Esophagus (tissue), 2 donors: ENCODE data around the gene XXYLT1. TPM values are rescaled to one million over a fixed set of nuclear protein-coding genes. Genes with fewer than 3 reads are reported as not detected.
"Not testable (repeated sequence)": the region's sequence is repeated elsewhere in the genome, so short reads cannot be mapped to it uniquely, and the experiment has no call there.

Experiments used
- H3K27ac ChIP-seq, 2 donors: one replicate each; pipeline ENCODE4 v1.5.1; 2013; ENCODE audit warnings: low read depth in 2 of 2, mild to moderate bottlenecking in 2 of 2, inconsistent platforms in 1 of 2, low read length in 1 of 2, moderate library complexity in 1 of 2
- H3K27me3 ChIP-seq, 2 donors: one replicate each; pipeline ENCODE4 v1.6.1; 2013; ENCODE audit warnings: low read length in 2 of 2, control low read depth in 1 of 2, mild to moderate bottlenecking in 1 of 2; ENCODE audit not compliant: insufficient read depth in 2 of 2, control insufficient read depth in 1 of 2
- H3K36me3 ChIP-seq, 2 donors: one replicate each; pipeline ENCODE4 v1.6.1; 2013; ENCODE audit warnings: low read length in 1 of 2; ENCODE audit not compliant: control insufficient read depth in 2 of 2, insufficient read depth in 2 of 2
- H3K4me1 ChIP-seq, 2 donors: one replicate each; pipeline ENCODE4 v1.6.1; 2013; ENCODE audit warnings: low read length in 1 of 2; ENCODE audit not compliant: control insufficient read depth in 2 of 2, insufficient read depth in 2 of 2
- H3K4me3 ChIP-seq, 2 donors: one replicate each; pipeline ENCODE4 v1.5.1; 2013; ENCODE audit warnings: low read length in 2 of 2, mild to moderate bottlenecking in 2 of 2, low read depth in 1 of 2, moderate library complexity in 1 of 2
- H3K9me3 ChIP-seq, 2 donors: one replicate each; pipeline ENCODE4 v1.6.1; 2013; ENCODE audit warnings: mild to moderate bottlenecking in 2 of 2, low read depth in 1 of 2, low read length in 1 of 2, moderate library complexity in 1 of 2; ENCODE audit not compliant: control insufficient read depth in 2 of 2, insufficient read depth in 1 of 2
- WGBS, 2 donors: extraction: QIAGEN DNeasy Blood & Tissue Kit; methylation state at CpG; one replicate each; pipeline ENCODE4 v1.1.7; 2013; 5-methylcytosine and 5-hydroxymethylcytosine counted together
- polyA plus RNA-seq, 2 donors: library from polyadenylated mRNA; stranded (reverse); fragments of 200-250 nt; gene quantifications; one replicate each; pipeline ENCODE4 v1.2.3, GENCODE V29; 2013
- donor health status: healthy with polysubstance abuse.
- donor health status: Bipolar disorder and iron deficiency.

The XXYLT1 gene
- polyA plus RNA-seq, 2 donors, result 10.2 to 10.4 TPM

GRCh38 chr3:195189821-195190220, 81.1 kb downstream of the XXYLT1 start:
- Histone ChIP-seq H3K27ac (no peak overlapping the region), H3K4me1 (peaks cover 6 to 10% of the 10 kb centered on the region in 2 donors), H3K9me3 (no peaks in the 10 kb centered on the region), H3K27me3 (no peaks in the 10 kb centered on the region), H3K4me3 (no peak overlapping the region), H3K36me3 (no peaks in the 10 kb centered on the region)
- 85 to 94% methylated on average over 1 of the region's 1 CpG for WGBS, 2 donors

DNA sequence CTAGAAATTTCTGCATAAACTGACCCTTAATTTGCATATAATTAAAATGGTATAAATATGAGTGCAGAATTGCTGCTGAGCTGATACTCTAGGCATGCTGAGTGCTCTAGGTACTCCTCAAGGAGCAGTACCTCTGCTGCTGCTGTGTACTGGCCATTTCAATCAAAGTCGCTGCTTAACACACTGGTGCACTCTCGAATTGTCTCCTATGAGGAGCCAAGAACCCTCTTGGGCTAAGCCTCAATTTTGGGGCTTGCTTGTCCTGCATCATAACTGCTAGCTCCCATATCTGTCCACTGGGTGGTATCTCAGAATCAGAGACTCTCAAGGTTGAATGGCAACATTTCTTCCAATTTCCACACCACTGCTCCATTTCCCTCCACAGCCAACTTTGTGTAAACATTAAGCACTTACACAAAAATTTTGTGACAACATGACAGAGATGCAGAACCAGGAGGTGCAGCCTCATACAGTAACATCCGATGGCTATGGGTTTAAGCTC, 82.5 kb downstream of the XXYLT1 start:
- no peak overlapping the region for H3K4me3 ChIP-seq
- 91 to 93% methylated on average over 3 of the region's 3 CpGs for WGBS, 2 donors
- H3K27me3 ChIP-seq, result no peaks in the 10 kb centered on the region
- no peaks in the 10 kb centered on the region for H3K36me3 ChIP-seq
- H3K4me1 ChIP-seq, result peaks cover 9 to 10% of the 10 kb centered on the region in 2 donors
- no peaks in the 10 kb centered on the region for H3K9me3 ChIP-seq
- H3K27ac ChIP-seq, result peak overlapping the region in 1 of 2 donors; percentile 61

- Histone ChIP-seq H3K27ac (peak overlapping the region; percentile 73 to 74), H3K4me1 (peaks cover 9 to 12% of the 10 kb centered on the region in 2 donors)
- 23 to 38% methylated on average over 5 of the region's 5 CpGs for WGBS, 2 donors
Observed at GRCh38 chr3:195187609-195188425, 83.1 kb downstream of the XXYLT1 start.

GRCh38 chr3:195186710-195187047, 84.3 kb downstream of the XXYLT1 start:
- peak overlapping the region in 1 of 2 donors; percentile 85 for H3K27ac ChIP-seq
- peaks cover 9 to 15% of the 10 kb centered on the region in 2 donors for H3K4me1 ChIP-seq
- H3K4me3 ChIP-seq, H3K9me3 ChIP-seq, H3K36me3 ChIP-seq, H3K27me3 ChIP-seq: not testable (repeated sequence)
- WGBS, 2 donors, result 95% methylated on average over 6 of the region's 6 CpGs

More at GRCh38 chr3:195187609-195188425, 83.1 kb downstream of the XXYLT1 start:
- H3K36me3 ChIP-seq, result no peaks in the 10 kb centered on the region
- no peaks in the 10 kb centered on the region for H3K9me3 ChIP-seq
- no peaks in the 10 kb centered on the region for H3K27me3 ChIP-seq
- H3K4me3 ChIP-seq, result no peak overlapping the region

DNA sequence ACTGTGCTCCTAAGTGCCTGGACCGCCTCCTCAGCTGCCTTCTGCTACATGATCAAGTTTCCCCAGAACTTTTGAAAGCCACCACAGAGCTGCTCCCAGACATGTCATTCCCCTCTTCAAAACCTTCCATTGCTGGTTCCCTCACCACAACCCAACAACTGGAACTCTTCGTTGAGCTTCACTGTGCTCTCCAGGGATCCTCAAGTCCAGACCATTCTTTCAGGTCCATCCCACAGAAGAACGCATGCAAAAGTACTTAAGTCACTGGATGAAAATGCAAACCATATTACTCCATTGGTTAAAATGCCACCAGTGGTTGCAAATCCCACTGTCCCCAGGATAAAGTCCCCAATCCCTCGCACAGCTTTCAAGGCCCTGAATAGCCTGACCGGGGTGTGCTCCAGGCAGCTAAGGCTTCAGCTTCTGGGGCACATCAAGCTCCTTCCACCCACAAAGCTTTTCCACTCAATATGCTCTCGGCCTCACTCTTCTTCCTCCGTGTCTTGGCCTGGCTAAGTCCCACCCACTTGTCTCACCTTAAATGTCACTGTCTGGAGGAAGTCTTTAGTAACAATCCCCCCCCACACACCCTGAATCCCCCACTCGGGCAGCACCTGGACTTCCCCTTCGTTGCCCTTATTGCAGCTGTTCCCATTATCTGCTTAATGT, 84.8 kb downstream of the XXYLT1 start:
- Histone ChIP-seq H3K27ac (peak overlapping the region; percentile 78 to 85), H3K36me3 (no peaks in the 10 kb centered on the region), H3K27me3 (no peaks in the 10 kb centered on the region), H3K9me3 (no peaks in the 10 kb centered on the region), H3K4me1 (peaks cover 9 to 17% of the 10 kb centered on the region in 2 donors), H3K4me3 (no peak overlapping the region)
- WGBS, 2 donors, result 84 to 85% methylated on average over 9 of the region's 9 CpGs

GRCh38 chr3:195185583-195185982, 85.4 kb downstream of the XXYLT1 start:
- peaks cover 9 to 17% of the 10 kb centered on the region in 2 donors for H3K4me1 ChIP-seq
- H3K27me3 ChIP-seq, result no peaks in the 10 kb centered on the region
- H3K36me3 ChIP-seq, result no peaks in the 10 kb centered on the region
- no peaks in the 10 kb centered on the region for H3K9me3 ChIP-seq
- H3K27ac ChIP-seq, result peak overlapping the region; percentile 78 to 85
- no peak overlapping the region for H3K4me3 ChIP-seq
- 55 to 62% methylated on average over 4 of the region's 4 CpGs for WGBS, 2 donors

DNA sequence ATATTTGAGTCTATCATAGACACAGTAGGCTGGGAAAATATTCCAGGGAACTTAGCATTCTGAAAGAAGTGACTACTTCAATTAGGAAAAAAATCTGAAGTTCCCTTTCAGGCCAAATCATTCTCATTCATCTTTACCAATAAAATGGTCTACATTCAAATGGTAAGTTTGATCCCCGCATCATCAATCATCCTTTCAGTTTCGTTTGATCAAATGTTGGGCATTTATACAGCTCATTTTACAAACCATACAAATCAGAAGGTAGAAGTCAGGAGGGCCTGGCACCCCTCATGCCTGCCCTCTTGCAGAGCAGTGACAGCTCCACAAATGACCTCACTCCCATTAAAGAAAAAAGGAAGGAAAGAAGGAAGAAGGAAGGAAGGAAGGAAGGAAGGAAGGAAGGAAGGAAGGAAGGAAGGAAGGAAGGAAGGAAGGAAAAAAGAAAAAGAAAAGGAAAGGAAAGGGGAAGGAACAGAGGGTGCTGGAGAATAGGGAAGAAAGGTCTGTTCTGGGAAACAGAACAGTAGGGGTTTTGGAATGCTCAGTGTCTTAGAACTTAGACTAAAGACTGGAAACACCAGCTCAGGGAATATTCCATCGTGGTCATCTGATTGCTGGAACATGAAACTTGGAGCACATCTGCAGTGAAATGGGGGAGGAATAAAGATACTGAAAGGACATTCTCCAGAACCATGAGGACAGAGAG, 86.1 kb downstream of the XXYLT1 start:
- Histone ChIP-seq H3K27me3 (no peaks in the 10 kb centered on the region), H3K4me1 (peaks cover 14 to 21% of the 10 kb centered on the region in 2 donors), H3K4me3 (no peak overlapping the region), H3K9me3 (no peaks in the 10 kb centered on the region), H3K27ac (peak overlapping the region; percentile 77 to 86), H3K36me3 (no peaks in the 10 kb centered on the region)
- 69 to 79% methylated on average over 3 of the region's 3 CpGs for WGBS, 2 donors

DNA sequence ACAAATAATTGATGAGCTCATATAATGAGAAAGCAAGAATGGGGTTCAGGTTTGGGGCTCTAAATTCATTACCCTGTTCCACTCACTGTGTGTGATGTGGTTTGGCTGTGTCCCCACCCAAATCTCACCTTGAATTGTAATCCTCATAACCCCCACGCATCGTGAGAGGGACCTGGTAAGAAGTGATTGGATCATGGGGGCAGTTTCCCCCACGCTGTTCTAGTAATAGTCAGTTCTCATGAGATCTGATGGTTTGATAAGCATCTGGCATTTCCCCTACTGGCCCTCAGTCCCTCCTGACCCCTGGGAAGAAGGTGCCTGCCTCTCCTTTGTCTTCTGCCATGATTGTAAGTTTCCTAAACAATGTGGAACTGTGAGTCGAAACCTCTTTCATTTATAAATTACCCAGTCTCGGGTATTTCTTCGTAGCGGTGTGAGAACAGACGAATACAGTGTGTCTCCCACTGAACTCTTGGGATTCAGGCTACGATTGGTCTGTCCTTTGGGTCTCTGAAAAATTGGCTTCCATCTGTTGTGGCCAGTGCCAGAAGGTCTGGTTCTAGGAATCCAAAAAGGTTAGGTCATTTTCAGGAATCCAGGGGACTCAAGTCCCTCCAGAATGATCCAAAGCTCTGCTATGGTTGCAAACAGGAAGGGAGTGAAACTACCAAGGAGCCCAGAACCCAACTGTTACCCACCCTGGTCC, 87.7 kb downstream of the XXYLT1 start:
- WGBS, 2 donors, result 82 to 86% methylated on average over 9 of the region's 9 CpGs
- Histone ChIP-seq H3K4me3 (no peak overlapping the region), H3K36me3 (no peaks in the 10 kb centered on the region), H3K27ac (peak overlapping the region; percentile 28 to 69), H3K27me3 (no peaks in the 10 kb centered on the region), H3K4me1 (peaks cover 13 to 25% of the 10 kb centered on the region in 2 donors), H3K9me3 (no peaks in the 10 kb centered on the region)

DNA sequence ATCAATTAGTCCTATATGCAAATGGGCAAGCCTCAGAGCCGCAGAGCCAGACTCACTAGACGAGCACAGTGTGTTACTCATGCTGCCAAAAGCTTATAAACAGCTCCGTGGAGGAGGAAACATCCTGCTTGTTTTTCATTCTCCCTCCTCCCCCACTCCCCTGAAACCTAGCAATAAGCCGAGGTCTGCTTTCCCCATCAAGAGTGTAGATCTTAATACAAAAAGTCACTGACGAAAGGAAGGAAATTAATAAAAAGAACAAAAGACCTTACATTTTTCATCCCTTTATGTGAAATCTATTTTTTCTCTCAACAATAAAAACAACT, 88.5 kb downstream of the XXYLT1 start:
- peak overlapping the region in 1 of 2 donors; percentile 24 for H3K27ac ChIP-seq
- no peaks in the 10 kb centered on the region for H3K36me3 ChIP-seq
- WGBS, 2 donors, result 33 to 47% methylated on average over 5 of the region's 5 CpGs
- H3K4me3 ChIP-seq, result no peak overlapping the region
- no peaks in the 10 kb centered on the region for H3K9me3 ChIP-seq
- no peaks in the 10 kb centered on the region for H3K27me3 ChIP-seq
- H3K4me1 ChIP-seq, result peaks cover 13 to 25% of the 10 kb centered on the region in 2 donors
